K562 (cell line): ENCODE results near the gene LCE1E. TPM values are rescaled to one million over a fixed set of nuclear protein-coding genes. Genes with fewer than 3 reads are reported as not detected.

Source experiments
- ATAC-seq: fragments of 200-7000 bp; cut with Tn5 transposase; 3 replicates; pipeline ENCODE4 v1.9.1; 2020; ENCODE audit warnings: moderate library complexity
- BruUV-seq: library from RNA; stranded (reverse); fragments of 400-500 nt; replicated peaks from 2 replicates; lab custom pipeline; 2021; lab: Mats Ljungman, UMichigan
- CTCF ChIA-PET: fragments of 300-600 bp; formaldehyde crosslinking; extraction: SDS; loops from one replicate; lab custom pipeline; 2021; ENCODE audit warnings: low intra/inter-chr PET ratio; lab: Yijun Ruan, JAX
- POLR2A ChIA-PET: fragments of 300-600, 350-650 bp; sonication (Branson Sonifier 250); formaldehyde crosslinking; extraction: SDS; loops from one replicate; lab custom pipeline; 2021; ENCODE audit warnings: antibody characterized with exemption, inconsistent platforms; lab: Yijun Ruan, JAX
- DNase-seq, 4 experiments: peaks; one replicate each; pipeline versions ENCODE4 v3.0.0 to v3.0.0-alpha.2; 2011 to 2018; ENCODE audit warnings: low spot score in 3 of 4, mixed read lengths in 3 of 4; ENCODE audit errors: extremely low read depth in 1 of 4
- FAIRE-seq: peaks from 2 replicates; lab custom pipeline; 2011; peaks lifted over from hg19 to GRCh38; lab: Jason Lieb, UNC
- H2AFZ ChIP-seq: 2 replicates; pipeline ENCODE4 v1.6.0; 2011; ENCODE audit warnings: low read depth, low read length, control low read depth, inconsistent platforms
- H3K27ac ChIP-seq: fragments of 200-600 bp; 3 replicates; pipeline ENCODE4 v1.8.0; 2011; ENCODE audit warnings: low read depth, mild to moderate bottlenecking, control low read depth, inconsistent platforms, low read length, moderate library complexity, mixed read lengths; ENCODE audit errors: extremely low read depth
- H3K27me3 ChIP-seq, 2 experiments: fragments of 300-600 bp in 1 of 2; 2 replicates in 1 of 2; 3 replicates in 1 of 2; pipeline versions ENCODE4 v1.6.0 to v1.8.0; 2011; ENCODE audit warnings: inconsistent platforms in 2 of 2, low read length in 2 of 2, mild to moderate bottlenecking in 1 of 2, mixed read lengths in 1 of 2, moderate library complexity in 1 of 2; ENCODE audit not compliant: control insufficient read depth in 2 of 2, insufficient read depth in 2 of 2
- H3K36me3 ChIP-seq: fragments of 300-600 bp; 3 replicates; pipeline ENCODE4 v1.8.0; 2011; ENCODE audit warnings: mild to moderate bottlenecking, low read length, inconsistent platforms; ENCODE audit not compliant: control insufficient read depth, insufficient read depth
- H3K4me1 ChIP-seq, 2 experiments: fragments of 200-600 bp in 1 of 2; replicated peaks in 1 of 2; 2 replicates in 1 of 2; 3 replicates in 1 of 2; pipeline versions ENCODE4 v1.5.1 to v1.8.0; 2011; ENCODE audit warnings: inconsistent platforms in 2 of 2, low read length in 2 of 2, mild to moderate bottlenecking in 1 of 2, mixed read lengths in 1 of 2, moderate library complexity in 1 of 2; ENCODE audit not compliant: control insufficient read depth in 2 of 2, insufficient read depth in 2 of 2
- H3K4me2 ChIP-seq: 2 replicates; pipeline ENCODE4 v1.6.1; 2011; ENCODE audit warnings: low read length, control low read depth, inconsistent platforms, mixed read lengths; ENCODE audit not compliant: insufficient read depth
- H3K4me3 ChIP-seq: fragments of 200-600 bp; sonication (generic), shearing (Covaris generic); 2 replicates; pipeline ENCODE4 v1.5.1; 2016; ENCODE audit warnings: control low read depth, inconsistent platforms
- H3K79me2 ChIP-seq: fragments of 200-600 bp; 3 replicates; pipeline ENCODE4 v1.8.0; 2011; ENCODE audit warnings: low read length, inconsistent platforms; ENCODE audit not compliant: control insufficient read depth, insufficient read depth
- H3K9ac ChIP-seq, 2 experiments: 2 replicates each; pipeline versions ENCODE4 v1.6.0 to v1.6.1; 2011; ENCODE audit warnings: low read depth in 2 of 2, low read length in 2 of 2, control low read depth in 1 of 2, inconsistent platforms in 1 of 2, mild to moderate bottlenecking in 1 of 2, mixed read lengths in 1 of 2; ENCODE audit not compliant: insufficient read depth in 1 of 2
- H3K9me1 ChIP-seq: one replicate; pipeline ENCODE4 v1.6.0; 2011; ENCODE audit warnings: inconsistent platforms, mild to moderate bottlenecking, low read length, moderate library complexity; ENCODE audit not compliant: control insufficient read depth, insufficient read depth
- H3K9me3 ChIP-seq: replicated peaks from 2 replicates; pipeline ENCODE4 v1.5.1; 2011; ENCODE audit warnings: low read depth, low read length, inconsistent platforms; ENCODE audit not compliant: control insufficient read depth, insufficient read depth
- H4K20me1 ChIP-seq: replicated peaks from 2 replicates; pipeline ENCODE4 v1.6.1; 2011; ENCODE audit warnings: low read length, inconsistent platforms, mixed read lengths; ENCODE audit not compliant: control insufficient read depth, insufficient read depth
- FOXO4 ChIP-seq: fragments of 450-650 bp; formaldehyde crosslinking; IDR thresholded peaks from 2 replicates; pipeline ENCODE4 v1.4.0; 2020; ENCODE audit warnings: mild to moderate bottlenecking, moderate library complexity
- POLR3A ChIP-seq: IDR thresholded peaks from 2 replicates; pipeline ENCODE4 v1.6.1; 2011; ENCODE audit warnings: borderline replicate concordance, mild to moderate bottlenecking, moderate library complexity; ENCODE audit not compliant: insufficient read length, insufficient read depth; ENCODE audit errors: extremely low read depth
- STAG1 ChIP-seq: sonication (generic); formaldehyde crosslinking; IDR thresholded peaks from 2 replicates; pipeline ENCODE4 v1.5.0; 2020; ENCODE audit warnings: missing genetic modification reagents, borderline replicate concordance
- ZBTB7A ChIP-seq: IDR thresholded peaks from 2 replicates; pipeline ENCODE4 v1.6.1; 2011; ENCODE audit warnings: low read depth, mild to moderate bottlenecking, low read length, moderate library complexity, borderline replicate concordance; ENCODE audit not compliant: control insufficient read depth
- ZBTB8A ChIP-seq: fragments of 450-650 bp; IDR thresholded peaks from 2 replicates; pipeline ENCODE4 v1.6.1; 2018; ENCODE audit warnings: mild to moderate bottlenecking, moderate library complexity; ENCODE audit not compliant: partially characterized antibody
- ZNF551 ChIP-seq: fragments of 250-450 bp; sonication (Bioruptor Pico); IDR thresholded peaks from 2 replicates; pipeline ENCODE4 v1.5.0; 2021; ENCODE audit warnings: mild to moderate bottlenecking, moderate library complexity
- WGBS: fragments of 100-300 bp; shearing (Covaris generic); methylation state at CpG from one replicate; pipeline ENCODE4 v1.1.6; 2016; ENCODE audit warnings: low coverage, mixed read lengths; ENCODE audit not compliant: insufficient coverage; ENCODE audit errors: missing lambda C conversion rate; 5-methylcytosine and 5-hydroxymethylcytosine counted together
- in situ Hi-C: fragments of 300-500 bp; cut with MboI; formaldehyde crosslinking; loops from 4 replicates; pipeline ENCODE4 v1.15.0; 2018; ENCODE audit warnings: inconsistent platforms, mixed read lengths
- intact Hi-C: fragments of 100-400 bp; cut with micrococcal nuclease; formaldehyde crosslinking; loops from 2 replicates; pipeline ENCODE4 v1.14.2; 2022
- polyA plus RNA-seq, 8 experiments: library from polyadenylated mRNA; depleted of rRNA in 4 of 8; stranded (reverse) in 5 of 8; unstranded in 3 of 8; fragments of >200 nt; fragmentation: Nextera tagmentation in 2 of 8; fragmentation: Illumina TruSeq in 1 of 8; extraction: Ambion mirVana in 2 of 8; extraction: Trizol in 1 of 8; gene quantifications; 2 replicates each; pipeline versions ENCODE4 v1.2.1 to v1.2.3, GENCODE V29; 2011 to 2014; ENCODE audit warnings: inconsistent platforms in 1 of 8, missing spikeins in 1 of 8
- total RNA-seq, 7 experiments: library from RNA; depleted of rRNA in 6 of 7; stranded (reverse); fragments of >200 nt in 6 of 7; fragmentation: Illumina TruSeq in 2 of 7; extraction: Trizol in 2 of 7; gene quantifications; 2 replicates each; pipeline versions ENCODE4 v1.2.1 to v1.2.3, GENCODE V29; 2011 to 2021; ENCODE audit warnings: low replicate concordance in 1 of 7

Gene LCE1E
- total and polyA plus RNA-seq, 9 of the 15 experiments (the other 6 are each of a cell fraction or from before 2014, with no cell fraction given) = not detected

GRCh38 chr1:152783095-152783494 lies 3.0 kb upstream of the LCE1E start:
- ATAC-seq (no peak), FAIRE-seq (no peak), DNase-seq (no peak)
- Histone ChIP-seq H3K9ac (no peak overlapping the region), H3K9me3 (no peaks in the 10 kb centered on the region), H3K79me2 (no peaks in the 10 kb centered on the region), H2AFZ (no peak overlapping the region), H3K4me3 (no peak overlapping the region), H3K4me2 (no peak overlapping the region), H3K36me3 (no peaks in the 10 kb centered on the region), H3K4me1 (no peaks in the 10 kb centered on the region), H3K27me3 (no peaks in the 10 kb centered on the region), H3K27ac (no peak overlapping the region), H3K9me1 (no peaks in the 10 kb centered on the region), H4K20me1 (no peaks in the 10 kb centered on the region)
- CTCF ChIA-PET = interaction anchor here (0.6 kb wide), 1 partner anchor 129 kb away, joined by 3 read pairs; no protein-coding TSS in a partner anchor
- TF ChIP-seq POLR3A (no peak), ZNF551 (CRISPR knock-in tag) (no peak), ZBTB8A (no peak), STAG1 (CRISPR knock-in tag) (no peak), ZBTB7A (no peak), FOXO4 (CRISPR knock-in tag) (no peak)
- BruUV-seq = no TSS peak
- in situ Hi-C loops (no loop called here), intact Hi-C loops (no loop called here)
- WGBS = 3% methylated on average over 2 of the region's 2 CpGs
- POLR2A ChIA-PET = no interaction called here
